GM19099 (cell line): ENCODE data around the gene CERS6.

ENCODE experiments used
- POLR2A ChIP-seq: IDR thresholded peaks from 3 replicates; pipeline ENCODE4 v1.6.1; 2011; ENCODE audit warnings: low read depth; ENCODE audit not compliant: insufficient read length; ENCODE audit errors: extremely low read depth

CERS6 gene

GRCh38 chr2:168683996-168684395 is 227.9 kb downstream of the CERS6 start:
- no peak for TF ChIP-seq POLR2A

- no peak for TF ChIP-seq POLR2A
These were observed 229.0 kb downstream of the CERS6 start for GRCh38 chr2:168684921-168685599.

- TF ChIP-seq POLR2A = no peak
These were observed 229.8 kb downstream of the CERS6 start for GRCh38 chr2:168685600-168686451.

- no peak for TF ChIP-seq POLR2A
These were observed 230.6 kb downstream of the CERS6 start for GRCh38 chr2:168686452-168687191.

GRCh38 chr2:168687314-168687713 is 231.2 kb downstream of the CERS6 start:
- TF ChIP-seq POLR2A = no peak

GRCh38 chr2:168690381-168690885 is 234.4 kb downstream of the CERS6 start:
- TF ChIP-seq POLR2A = no peak

- TF ChIP-seq POLR2A = no peak
These were observed 235.1 kb downstream of the CERS6 start for GRCh38 chr2:168691221-168691620.

- TF ChIP-seq POLR2A = no peak
These were observed 236.2 kb downstream of the CERS6 start for GRCh38 chr2:168692132-168692744.

GRCh38 chr2:168694173-168694572 is 238.1 kb downstream of the CERS6 start:
- no peak for TF ChIP-seq POLR2A

- TF ChIP-seq POLR2A = no peak
These were observed 238.8 kb downstream of the CERS6 start for GRCh38 chr2:168694866-168695265.

GRCh38 chr2:168697668-168698121 is 241.6 kb downstream of the CERS6 start:
- no peak for TF ChIP-seq POLR2A

GRCh38 chr2:168698969-168699368 is 242.9 kb downstream of the CERS6 start:
- TF ChIP-seq POLR2A = no peak

- TF ChIP-seq POLR2A = no peak
These were observed 243.9 kb downstream of the CERS6 start for GRCh38 chr2:168699844-168700417.

GRCh38 chr2:168700615-168701245 is 244.7 kb downstream of the CERS6 start:
- no peak for TF ChIP-seq POLR2A
